GM19035 (cell line): ENCODE data around the gene PCNA.

Experiments used
- ATAC-seq: cut with Tn5 transposase; IDR thresholded peaks from one replicate; pipeline ENCODE4 v1.9.1; 2021; ENCODE audit not compliant: unreplicated experiment

Gene PCNA

DNA sequence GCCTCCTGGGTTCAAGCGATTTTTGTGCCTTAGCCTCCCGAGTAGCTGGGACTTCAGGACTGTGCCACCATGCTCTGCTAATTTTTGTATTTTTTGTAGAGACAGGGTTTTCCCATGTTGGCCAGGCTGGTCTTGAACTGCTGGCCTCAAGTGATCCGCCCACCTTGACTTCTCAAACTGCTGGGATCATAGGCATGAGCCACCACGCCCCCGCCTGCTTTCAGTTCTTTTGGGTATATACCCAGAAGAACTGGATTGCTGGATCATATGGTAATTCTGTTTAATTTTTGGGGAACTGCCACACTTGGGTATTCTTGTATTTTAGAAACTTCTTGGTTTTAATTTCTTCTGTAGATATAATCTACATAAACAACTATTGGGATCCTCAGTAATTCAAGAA lies 24.1 kb upstream of the PCNA start:
- ATAC-seq, result no peak

GRCh38 chr20:5141615-5142014 lies 21.9 kb upstream of the PCNA start:
- no peak for ATAC-seq

GRCh38 chr20:5140195-5140594 lies 20.4 kb upstream of the PCNA start:
- no peak for ATAC-seq

GRCh38 chr20:5136096-5136495 lies 16.3 kb upstream of the PCNA start:
- ATAC-seq, result no peak

GRCh38 chr20:5135363-5136012 lies 15.7 kb upstream of the PCNA start:
- no peak for ATAC-seq

GRCh38 chr20:5133998-5134397 lies 14.2 kb upstream of the PCNA start:
- ATAC-seq, result no peak

DNA sequence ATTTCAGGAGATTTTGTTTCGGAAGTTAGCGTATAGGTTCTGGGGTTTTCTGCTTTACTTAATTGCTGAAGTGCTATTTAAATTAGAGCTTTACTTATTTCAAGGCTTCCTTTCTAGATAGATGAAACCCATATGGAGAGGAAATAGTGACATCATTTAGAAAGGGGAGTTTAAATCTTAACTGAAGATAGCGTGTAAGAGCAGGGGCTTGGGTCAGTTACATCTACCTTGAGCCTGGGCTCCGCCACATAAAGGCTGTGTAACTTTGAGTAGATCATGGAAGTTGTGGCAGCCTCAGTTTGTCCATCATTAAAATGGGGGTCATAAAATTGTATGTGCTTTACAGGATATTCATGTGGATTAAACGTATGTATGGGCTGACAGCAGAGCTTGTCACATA lies 11.7 kb upstream of the PCNA start:
- no peak for ATAC-seq

GRCh38 chr20:5128886-5129285 lies 9.1 kb upstream of the PCNA start:
- ATAC-seq, result no peak

- no peak for ATAC-seq
These were observed 8.2 kb upstream of the PCNA start for GRCh38 chr20:5127859-5128424.

- ATAC-seq, result peak; percentile 26
These were observed 7.6 kb upstream of the PCNA start for GRCh38 chr20:5127204-5127858.

DNA sequence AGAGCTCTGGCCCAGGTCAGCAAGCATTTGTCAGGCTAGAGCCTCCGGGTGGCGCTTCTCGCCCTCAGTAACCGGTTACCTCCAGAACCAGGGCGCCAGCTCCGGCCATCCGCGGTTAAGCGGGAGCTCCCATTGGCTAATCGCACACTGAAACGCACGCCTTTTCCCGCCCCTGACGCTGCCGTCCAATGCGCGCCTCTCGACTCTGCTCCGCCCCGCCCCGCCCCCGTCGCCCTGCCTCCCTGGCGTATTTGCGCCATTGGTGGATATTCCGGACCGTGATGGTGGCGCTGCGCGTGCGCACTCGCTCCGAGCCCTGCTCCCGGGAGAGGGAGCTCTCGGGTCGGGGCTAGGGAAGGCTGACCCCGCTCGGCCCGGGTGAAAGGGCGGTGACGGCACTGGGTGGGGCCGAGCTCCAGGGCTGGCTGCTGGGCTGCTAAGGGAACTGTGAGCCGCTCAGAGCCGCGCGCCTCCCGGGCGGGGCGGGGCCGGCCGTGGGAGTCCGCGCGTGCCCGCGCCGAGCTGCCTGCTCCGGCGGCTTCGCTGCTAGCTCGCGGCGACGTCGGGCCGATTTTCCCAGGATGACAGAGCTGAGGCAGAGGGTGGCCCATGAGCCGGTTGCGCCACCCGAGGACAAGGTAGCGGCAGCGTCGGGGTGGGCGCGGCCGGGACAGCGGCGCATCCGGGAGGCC lies 6.9 kb upstream of the PCNA start, which contains the start of gene CDS2:
Gene CDS2, plus strand, starts transcription at position 497 of the 692 bp plus-strand sequence. Its CDS starts 85 bp downstream, at position 582.
- peak; percentile 93 for ATAC-seq

DNA sequence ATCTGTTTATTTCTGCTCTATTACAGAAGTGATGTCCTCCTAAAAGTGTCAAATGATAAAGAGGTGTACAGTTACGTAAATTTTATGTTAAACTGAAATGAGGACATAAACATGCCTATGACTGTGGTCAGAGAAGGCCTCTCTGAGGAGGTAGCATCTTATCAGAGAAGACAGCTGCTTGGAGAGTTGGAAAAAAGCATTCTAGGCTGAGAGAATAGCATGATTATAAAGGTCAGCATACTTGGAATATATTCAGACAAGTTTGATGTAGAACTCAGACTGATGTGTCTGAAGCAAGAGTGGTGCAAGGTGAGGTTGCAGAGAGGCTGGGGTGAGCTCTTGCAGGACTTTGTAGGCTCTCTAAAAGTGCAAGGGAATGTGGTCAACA lies 3.1 kb upstream of the PCNA start:
- no peak for ATAC-seq

GRCh38 chr20:5120185-5120476 lies 373 bp upstream of the PCNA start:
- ATAC-seq, result no peak

DNA sequence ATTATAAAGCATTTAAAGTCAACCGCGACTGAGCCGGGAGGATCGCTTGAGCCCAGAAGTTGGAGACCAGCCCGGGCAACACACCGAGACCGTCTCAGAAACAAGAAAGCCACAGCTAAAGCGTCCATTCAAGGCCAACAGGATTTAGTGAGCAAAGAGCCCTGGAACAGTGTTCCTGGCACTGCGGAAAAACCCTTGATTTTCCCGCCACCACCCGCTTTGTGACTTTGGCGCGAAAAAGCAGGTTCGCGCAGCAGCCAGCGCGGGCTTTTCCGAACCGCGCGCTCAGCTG lies 669 bp downstream of the PCNA start:
- no peak for ATAC-seq

DNA sequence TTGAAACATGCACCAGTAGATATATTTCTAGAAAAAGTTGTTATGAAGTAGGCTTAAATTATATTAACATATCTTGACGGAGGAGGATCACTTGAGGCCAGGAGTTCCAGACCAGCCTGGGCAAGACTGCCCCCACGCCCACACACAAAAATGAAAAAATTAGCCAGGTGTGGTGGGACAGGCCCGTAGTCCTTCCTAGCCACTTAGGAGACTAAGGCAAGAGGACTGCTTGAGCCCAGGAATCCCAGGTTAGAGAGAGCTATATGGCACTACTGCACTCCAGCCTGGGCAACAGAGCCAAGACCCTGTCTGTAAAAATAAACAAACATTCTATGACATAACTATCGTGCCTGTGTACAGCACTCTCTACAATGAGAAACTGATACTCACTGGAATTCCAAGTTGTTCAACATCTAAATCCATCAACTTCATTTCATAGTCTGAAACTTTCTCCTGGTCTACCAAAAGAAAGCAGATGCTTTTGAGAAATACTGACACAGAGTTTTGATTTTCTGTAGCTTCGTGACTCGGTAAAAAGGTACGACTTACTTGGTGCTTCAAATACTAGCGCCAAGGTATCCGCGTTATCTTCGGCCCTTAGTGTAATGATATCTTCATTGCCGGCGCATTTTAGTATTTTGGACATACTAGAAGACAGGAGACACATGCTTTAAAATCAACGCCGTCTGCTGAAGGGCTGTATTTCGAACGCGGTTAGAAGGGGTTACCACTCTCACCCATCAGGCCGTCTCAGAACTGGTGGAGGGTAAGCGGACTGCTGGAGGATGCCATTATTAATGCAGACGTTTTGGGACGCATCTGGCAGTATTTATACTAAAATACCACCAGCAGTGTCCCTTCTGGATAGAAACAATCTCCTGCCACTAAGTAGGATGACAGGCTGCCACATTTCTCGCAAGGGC lies 1.3 kb downstream of the PCNA start:
- no peak for ATAC-seq

DNA sequence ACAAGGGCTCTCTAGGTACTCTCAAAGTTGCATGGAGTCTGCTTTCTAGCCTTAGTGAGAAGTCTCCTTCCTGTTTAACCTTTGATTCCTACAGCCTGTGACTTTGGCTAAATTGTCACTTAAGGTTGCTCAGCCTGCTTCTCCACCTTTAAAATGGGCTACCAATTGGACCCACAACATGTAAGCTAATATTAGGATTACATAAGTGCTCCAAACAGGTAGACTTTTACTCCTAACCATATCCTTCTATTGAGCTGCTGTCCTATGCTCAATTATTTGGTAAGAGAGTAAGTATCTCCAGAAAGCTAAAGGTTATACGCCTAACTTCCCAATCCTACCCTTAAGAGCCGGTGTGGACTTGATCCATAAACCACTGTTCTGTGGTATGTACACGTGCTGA lies 2.9 kb downstream of the PCNA start:
- ATAC-seq, result no peak

DNA sequence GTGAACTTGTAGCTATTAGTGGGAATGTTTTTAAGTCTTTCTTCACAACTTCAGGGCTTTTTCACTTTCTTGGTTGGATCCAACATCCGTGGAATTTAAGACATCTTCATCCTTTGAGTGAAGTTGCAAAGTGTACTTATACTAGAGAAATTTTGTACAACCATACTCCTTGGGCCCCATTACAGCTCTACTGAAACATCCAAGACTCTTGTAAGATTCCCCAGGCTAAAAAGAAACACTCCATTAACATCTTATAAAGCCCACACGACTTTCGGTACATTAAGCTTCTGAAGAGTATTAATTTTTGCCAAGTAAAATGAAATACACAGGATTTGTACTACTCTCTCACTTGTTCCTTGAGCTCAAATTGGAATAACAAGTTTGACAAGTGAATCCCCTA lies 5.4 kb downstream of the PCNA start:
- ATAC-seq, result no peak

DNA sequence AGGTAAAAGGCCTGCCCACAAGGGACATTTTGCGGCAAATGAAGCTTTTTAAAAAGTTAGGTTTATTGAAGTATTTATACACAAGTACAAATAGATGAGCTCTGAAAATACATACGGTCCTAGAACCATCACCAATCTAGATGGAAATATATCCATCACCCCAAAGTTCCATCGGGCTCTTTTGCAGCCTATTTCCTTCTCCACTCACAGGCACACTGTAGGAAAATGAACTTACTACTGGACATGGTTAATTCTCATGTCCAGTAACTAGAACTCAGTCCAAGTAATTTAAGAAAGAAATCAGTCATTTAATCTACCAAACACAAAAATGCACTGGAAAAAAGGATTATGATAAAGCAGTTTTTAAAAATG lies 6.2 kb downstream of the PCNA start:
- no peak for ATAC-seq

GRCh38 chr20:5109276-5109675 lies 10.5 kb downstream of the PCNA start:
- ATAC-seq, result no peak

DNA sequence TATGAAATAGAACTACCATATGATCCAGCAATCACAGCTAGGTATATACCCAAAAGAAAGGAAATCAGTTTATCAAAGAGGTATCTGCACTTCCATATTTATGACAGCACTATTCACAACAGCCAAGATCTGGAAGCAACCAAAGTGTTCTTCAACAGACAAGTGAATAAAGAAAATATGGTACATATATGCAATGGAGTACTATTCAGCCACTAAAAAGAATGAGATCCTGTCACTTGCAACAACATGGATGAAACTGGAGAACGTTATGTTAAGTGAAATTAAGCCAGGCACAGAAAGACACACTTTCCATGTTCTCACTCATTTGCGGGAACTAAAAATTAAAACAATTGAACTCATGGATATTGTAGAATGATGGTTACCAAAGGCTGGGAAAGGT lies 15.3 kb downstream of the PCNA start:
- no peak for ATAC-seq

DNA sequence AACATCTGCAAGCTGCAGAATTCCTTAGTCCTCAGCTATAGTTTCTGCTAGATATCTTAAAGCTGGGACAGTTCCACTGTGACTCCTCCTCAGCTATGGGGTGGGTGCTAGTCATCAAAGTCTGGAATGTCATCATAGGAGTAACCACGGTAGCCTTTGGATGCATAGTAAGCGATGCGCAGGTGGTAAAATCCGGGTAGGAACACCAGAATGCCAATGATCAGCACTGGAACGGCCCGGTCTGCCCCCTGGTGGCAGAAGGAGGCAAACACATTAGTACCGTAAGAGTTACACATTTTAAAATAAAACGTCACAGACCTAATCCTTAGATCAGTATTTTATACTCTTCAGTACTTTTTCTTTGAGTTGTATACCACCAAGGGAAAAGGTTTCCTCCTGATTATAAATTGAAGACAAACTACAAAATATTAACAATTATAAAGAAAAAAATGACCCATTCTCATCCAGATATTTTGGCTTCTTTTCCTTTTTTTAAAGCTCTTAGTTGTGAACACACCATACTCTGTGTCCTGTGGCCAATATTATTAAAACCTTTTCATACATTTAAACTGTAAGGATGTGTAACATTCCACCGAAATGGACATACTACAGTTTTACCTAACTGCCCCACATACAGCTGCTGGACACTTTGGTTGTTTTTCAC lies 18.9 kb downstream of the PCNA start:
- no peak for ATAC-seq
